HG02571 (cell line): ENCODE measurements around the gene SHROOM3.

Experiments
- ATAC-seq: cut with Tn5 transposase; IDR thresholded peaks from one replicate; pipeline ENCODE4 v1.9.1; 2021; ENCODE audit warnings: mild to moderate bottlenecking, moderate library complexity; ENCODE audit not compliant: unreplicated experiment

The SHROOM3 gene

GRCh38 chr4:76688619-76689144, 253.7 kb downstream of the SHROOM3 start:
- no peak for ATAC-seq

DNA sequence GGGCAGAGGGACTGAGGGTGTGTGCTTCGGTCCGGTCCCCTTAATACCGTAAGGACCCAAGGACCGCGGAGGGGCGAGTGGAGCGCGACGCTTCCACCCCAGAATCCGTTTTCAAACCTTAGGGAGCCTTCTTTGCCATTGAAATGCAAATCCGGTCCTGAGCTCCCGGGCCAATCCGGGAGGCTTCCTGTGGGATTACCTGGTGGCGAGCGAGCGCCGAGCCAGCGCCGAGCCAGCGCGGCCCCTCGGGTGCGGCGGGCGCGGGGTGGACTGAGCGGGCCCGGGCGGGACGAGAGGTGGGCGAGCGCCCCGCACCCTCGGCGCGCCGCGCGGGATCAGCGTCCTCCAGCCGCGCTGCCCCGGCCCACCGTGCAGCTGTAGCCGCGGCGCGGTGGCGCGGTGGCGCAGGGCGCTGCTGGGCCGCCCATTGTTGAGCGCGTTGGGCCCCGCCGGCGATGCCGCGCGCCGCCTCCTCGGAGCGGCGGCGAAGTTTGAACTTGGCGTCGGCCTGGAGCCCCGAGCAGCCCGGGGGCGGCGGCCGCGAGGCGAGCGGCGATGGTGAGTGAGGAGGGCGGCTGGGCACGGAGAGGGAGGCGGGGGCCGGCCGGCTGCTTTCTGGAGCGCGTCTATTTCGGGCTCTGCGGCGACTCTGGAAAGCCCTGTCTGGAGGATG, 254.3 kb downstream of the SHROOM3 start:
- peak; percentile 46 for ATAC-seq

DNA sequence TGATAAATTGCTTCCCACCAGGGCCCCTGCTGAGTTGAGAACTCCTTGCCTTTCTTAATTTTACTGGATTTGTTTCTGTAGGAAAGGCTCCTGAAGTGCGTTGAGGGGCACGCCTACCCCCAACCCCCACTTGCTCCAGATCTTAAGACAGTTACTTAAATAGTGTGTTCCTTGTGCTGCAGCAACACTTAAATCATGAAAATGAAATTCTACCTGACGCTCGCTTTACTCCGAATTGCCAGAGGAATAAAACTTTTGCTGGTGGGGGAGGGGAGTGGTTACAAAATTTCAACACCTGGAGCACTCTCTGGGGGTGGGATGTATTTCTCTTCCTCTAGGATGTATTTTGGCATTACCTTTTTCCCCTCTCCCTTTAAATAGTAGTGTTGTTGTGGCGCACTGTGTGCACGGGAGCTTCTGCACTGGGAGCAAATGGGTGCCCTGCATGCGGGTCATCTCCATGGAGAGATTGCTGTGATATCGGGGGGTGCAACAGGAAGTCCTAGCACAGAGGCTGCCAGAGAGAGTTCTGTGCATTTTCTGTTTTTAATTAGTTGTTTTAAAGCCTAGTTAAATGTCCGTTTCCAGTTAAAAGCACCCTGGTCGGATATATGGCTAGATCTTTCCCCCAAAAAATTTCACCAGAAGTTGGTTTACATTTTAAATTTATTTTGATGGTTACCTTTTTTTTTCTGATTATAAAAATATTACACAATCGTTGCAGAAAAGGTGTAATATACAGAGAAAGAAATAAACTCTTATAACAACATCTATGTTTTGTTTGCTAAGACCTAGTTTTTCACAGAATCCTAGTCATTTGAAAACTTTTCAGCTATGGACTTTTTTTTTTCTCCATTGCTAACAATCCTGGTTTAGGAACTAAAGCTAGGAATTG, 255.2 kb downstream of the SHROOM3 start:
- no peak for ATAC-seq

DNA sequence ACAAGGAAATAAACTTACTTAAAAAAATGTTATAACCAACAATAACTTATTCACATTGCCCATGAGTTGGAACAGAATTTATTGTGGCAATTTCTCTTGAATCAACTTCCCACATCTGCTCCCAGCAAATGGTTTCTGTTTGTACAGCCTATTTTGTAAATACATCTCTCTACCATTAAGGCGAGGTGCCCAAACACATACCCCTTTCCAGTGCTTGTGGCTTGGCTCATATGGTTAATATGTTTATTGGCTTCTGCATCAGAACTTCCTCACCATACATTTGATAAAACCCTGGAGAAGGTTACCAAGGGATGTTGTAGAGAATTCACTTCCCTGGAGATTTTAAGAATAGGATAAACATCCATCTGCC, 255.9 kb downstream of the SHROOM3 start:
- no peak for ATAC-seq

DNA sequence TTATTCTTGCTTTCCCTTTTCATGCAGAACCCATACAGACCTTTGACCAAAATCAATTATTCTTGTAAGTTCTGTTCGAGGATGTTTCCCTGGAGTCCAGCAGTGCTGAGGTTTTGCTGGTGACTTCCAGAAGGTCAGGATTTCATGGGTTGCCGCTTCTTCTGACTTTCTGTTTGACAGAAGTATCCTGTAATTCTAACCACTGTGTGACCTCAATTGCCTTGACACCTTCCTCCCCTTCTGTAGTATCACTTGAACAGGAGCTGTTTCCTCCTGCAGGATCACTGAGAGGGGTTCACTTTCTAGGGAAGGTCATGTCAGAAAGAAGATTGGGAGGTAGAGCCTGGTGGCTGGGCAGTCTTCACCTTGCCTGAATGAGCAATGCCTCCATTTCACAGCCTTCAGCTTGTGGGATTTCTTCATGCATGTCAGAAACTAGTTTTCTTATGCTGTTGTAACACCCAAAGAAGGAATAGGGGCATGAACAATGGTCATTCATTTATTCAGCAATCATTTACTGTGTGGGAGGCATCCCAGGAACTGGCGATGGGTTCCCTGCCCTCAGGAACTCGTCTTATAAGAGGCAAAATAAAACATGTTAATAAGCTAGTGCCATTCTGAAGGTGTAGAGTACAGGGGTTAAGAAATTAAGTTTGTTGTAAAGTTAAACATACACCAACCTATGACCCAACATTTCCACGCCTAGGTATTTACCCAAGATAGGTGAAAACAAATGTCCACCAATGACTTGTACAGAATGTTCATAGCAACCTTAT, 257.0 kb downstream of the SHROOM3 start:
- ATAC-seq = no peak

- no peak for ATAC-seq
These were observed 257.7 kb downstream of the SHROOM3 start for GRCh38 chr4:76692761-76693160.

DNA sequence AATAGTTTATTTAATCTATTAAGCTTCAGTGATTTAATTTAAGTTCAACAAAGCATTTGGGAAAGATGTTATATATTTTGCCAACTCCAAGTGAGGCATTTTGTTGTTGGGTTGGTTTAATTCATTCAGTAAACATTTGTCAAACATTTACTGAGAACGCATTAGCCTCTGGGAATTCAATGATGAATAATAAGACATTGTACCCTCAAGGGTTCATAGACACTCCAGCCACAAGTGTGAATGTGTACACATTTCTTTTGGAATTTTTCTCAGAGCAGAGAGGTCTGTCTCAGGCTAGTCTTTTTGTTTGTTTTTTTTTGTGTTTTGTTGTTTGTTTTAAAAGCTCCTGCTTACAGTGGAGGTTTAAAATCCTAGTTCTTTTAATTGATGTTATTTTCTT, 259.0 kb downstream of the SHROOM3 start:
- ATAC-seq = no peak

DNA sequence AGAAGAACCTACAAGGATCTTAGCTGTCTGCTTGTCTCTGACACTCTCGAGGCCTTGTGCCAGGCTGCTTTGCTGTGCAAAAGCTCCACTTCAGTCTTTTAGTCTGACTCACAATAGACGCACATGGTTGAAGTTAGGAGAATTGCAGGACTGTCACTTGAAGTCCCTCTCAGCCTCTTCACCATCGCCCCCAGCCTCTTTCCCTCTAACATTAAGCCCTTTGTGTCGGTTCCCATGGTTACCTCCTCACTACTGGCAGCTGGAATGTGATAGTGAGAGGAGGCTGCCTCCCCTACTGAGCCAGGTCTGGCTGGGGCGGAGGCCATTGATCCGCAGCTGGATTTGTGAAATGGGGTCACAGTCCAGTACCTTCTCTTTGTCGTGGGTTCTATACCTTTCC, 261.1 kb downstream of the SHROOM3 start:
- ATAC-seq = no peak

DNA sequence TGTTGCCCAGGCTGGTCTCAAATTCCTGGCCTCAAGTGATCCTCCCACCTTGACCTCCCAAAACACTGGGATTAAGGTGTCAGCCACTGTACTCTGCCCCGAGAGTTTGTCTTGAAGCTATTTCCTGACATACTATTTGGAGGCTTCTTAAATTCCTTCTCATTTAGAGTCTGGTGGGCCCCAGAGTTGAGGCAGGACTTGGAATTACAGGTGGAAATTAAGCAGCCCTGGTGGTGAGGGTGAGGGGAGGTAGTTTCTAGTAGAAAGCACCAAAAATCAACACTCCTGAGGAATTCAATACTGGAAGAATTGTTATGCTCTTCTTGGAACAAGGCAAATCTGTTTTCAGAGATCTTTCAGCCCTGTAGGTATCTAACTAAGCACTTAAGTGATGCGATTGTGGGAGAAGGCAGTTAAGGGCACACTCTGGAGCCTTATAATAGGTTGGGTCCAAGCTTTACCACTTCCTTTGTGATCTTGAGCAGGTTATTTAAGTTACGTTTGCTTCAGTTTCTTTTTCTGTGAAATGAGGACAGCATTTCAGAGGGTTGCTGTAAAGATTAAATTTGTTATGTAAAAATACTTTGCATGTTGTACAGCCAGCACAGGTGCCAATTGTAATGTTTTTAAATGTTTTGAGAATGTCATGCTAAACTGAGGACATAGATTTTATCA, 262.2 kb downstream of the SHROOM3 start:
- ATAC-seq = peak; percentile 91

DNA sequence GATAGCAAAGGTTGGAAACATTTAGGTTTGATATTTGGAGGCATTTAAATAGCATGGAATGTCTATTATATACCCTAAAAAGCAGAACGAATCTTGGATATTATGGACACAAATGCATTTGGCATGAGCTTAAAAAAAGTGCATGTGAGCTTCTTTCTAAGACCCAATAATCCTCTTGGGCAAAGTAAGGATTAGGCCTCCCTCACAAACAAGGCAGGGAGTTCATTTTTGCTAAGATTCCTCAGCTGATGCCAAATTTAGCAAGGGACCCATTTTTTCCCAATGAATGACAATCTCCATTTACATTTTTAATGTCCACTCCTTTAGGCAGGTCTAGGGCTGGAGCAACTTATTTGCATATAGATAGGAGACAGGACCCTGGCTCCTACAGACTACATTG, 263.1 kb downstream of the SHROOM3 start:
- no peak for ATAC-seq

DNA sequence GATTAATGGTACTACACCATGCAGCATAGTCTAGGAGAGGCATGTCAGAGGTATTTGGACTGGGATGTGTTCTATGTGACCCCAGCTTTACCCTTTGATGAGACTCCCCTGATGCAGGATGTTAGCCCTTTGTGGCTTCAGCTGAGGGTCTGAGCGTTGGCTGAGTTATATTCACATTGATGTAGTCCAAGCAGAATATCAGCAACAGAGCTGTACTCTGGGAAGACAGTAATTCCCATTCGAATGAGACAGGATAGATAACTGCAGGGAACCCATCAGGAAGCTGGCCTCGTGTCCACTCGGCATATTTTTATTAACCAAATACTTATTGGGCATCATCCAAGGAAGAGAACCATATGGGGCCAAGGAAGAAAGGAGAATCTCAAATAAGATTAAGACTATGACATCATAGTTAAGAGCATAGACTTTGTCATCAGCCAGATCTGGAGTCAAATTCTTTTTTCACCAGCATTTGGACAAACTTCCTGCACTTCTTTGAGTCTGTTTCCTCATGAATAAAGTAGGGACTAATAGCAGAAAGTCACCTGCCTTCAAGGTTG, 264.8 kb downstream of the SHROOM3 start:
- no peak for ATAC-seq

DNA sequence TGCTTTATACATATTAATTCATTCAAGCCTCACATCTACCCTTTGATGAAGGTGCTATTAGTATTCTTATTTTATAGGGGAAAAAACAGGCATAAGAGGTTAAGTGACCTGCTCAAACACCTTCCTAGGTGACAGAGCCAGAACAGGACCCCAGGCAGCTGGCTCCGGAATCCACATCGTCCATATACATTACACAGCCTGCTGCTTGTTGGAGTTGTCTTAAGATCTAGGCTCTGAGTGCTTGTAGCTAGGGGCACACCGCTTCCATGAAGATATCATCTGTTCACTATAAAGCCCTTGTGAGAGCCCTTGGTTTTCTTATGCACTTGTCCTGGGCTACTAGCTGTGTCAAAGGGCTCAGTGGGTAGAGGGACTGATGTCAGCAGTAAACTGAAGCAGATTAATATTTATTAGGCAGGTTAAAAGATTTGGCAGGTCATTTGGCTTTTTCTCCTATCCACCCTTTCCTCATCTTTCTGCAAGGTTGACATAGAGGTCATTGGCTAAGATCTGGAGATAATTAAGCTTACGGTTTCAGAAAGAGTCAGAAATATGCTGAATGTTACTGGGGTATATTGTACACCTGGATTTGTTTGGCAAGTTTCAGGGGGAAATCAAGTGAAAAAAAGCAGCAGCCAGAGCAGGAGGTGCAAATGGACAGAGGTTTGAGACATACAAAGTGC, 267.6 kb downstream of the SHROOM3 start:
- ATAC-seq = no peak

GRCh38 chr4:76703123-76703490, 268.1 kb downstream of the SHROOM3 start:
- ATAC-seq = no peak

DNA sequence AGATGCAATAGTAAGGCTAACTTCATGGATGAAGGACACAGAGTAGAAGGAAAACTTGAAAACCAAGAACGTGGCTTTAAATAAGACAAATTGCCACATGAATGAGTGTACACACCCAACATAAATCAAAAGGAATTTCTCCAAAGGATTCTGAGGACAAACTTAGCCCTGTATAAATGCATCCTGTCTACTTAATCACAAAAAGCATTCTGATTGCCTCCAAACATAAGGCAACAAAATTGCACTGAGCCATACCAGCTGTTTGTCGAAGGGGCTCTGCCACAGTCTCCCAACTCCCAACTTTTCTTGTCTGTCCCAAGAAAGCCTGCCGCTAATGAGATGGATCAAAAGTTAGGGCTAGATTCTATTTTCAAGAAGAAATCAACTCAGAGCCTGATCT, 268.6 kb downstream of the SHROOM3 start:
- no peak for ATAC-seq

DNA sequence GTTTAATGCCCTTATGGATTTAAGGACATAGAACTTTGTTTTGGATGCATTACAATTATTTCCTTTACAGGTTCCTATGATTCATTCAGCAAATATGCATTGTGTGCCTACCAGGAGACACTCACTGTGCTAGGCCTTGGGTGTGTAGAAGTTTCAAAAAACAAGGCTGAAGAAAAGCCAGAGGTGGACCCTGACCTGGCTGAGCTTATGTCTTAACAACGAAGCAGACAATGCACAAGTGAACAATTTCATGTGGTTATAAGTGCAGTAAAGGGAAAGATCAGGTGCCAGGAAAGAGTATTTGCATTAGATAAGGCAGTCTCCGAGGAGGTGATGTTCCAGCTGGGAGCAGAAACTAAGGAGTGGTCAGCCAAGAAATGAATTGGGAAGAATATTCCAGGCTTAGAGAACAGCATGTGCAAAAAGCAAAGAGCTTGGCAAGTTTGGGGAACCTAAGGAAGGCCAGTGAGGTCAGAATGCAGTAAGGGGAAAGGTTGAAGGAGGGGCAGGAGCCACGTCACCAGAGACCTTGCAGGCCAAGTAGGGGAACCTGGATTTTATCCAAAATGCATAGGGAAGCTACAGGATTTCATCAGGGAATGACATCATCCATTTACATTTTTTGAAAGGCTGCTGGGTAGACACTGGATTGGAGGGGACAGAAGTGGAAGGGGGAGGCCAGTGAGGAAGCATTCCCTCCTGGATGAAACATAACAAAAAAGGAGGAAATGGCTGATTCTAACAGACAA, 269.3 kb downstream of the SHROOM3 start:
- no peak for ATAC-seq

DNA sequence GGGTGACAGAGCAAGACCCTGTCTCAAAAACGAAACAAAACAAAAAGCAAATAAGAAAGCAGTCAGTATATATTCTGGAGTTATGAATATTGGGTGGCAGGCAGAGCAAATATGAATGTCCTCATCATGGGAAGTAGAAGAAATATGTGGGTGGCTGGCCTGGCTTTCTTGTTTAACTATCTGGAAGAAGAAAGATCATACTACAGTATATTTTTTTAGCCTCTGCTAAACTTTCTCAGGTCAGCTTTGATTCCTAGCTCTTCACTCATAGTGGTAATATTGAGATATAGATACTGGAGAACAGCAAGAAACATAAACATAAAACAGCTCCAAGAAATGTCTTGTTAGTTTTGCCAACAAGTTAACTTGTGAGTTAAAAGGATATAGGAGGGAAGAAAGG, 270.4 kb downstream of the SHROOM3 start:
- ATAC-seq = no peak

DNA sequence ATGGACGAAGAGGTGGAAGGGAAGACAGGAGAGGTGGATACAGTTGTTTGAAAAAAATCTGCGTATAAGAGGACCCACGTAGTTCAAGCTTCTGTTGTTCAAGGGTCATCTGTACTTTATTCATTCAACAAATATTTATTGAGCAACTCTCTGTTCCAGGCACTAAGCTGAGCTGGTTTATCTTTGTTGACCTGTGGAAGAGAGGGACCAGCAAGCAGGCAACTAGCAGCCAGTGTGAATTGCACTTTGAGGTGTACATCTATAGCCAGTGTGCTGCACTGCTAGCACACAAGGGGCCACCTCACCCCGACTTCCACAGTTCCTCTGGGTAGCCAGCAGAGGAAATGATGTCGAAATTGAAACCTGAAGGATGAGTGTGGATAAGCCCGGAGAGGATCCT, 271.6 kb downstream of the SHROOM3 start:
- ATAC-seq = no peak

GRCh38 chr4:76708971-76709771, 274.1 kb downstream of the SHROOM3 start:
- no peak for ATAC-seq

DNA sequence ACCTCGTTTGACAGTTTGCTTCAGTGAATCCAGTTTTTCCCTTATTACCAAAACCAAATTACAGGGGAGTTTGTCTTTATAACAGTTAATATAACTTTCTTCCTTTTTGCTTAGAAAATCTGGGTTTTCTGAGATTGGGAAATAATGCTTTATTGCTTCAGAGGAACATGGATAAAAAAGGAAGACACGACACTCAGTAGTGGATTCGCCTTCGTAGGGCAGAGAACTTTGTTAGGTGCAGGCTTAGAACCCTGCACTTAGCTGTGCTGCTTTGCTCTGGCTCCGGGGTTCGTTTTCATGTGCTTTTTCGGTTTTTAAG, 274.7 kb downstream of the SHROOM3 start:
- ATAC-seq = no peak
